Activated CD4-positive, alpha-beta T cell treated with anti-CD3 and anti-CD28 coated beads, Interleukin-2, amount 10 ng/mL, durations not matched to agents 7 days and 5 days (primary cell): Measurements from ENCODE around the gene SLC4A2. TPM values are rescaled to one million over a fixed set of nuclear protein-coding genes. Genes with fewer than 3 reads are reported as not detected.
"Not testable (repeated sequence)": the region's sequence is repeated elsewhere in the genome, so short reads cannot be mapped to it uniquely, and the experiment has no call there.

Experiments
- CTCF ChIA-PET: fragments of 350-600 bp; sonication (Branson Sonifier 250); formaldehyde crosslinking; loops from one replicate; lab custom pipeline; 2021; ENCODE audit warnings: antibody characterized with exemption; lab: Charles Lee
- POLR2A ChIA-PET: fragments of 350-600 bp; sonication (Branson Sonifier 250); formaldehyde crosslinking; loops from one replicate; lab custom pipeline; 2021; ENCODE audit warnings: antibody characterized with exemption; lab: Charles Lee
- DNase-seq: peaks from one replicate; pipeline ENCODE4 v3.0.0-alpha.2; 2020
- H3K27ac Mint-ChIP-seq: one replicate; pipeline ENCODE4 v1.8.0; 2021; ENCODE audit warnings: mild to moderate bottlenecking, moderate library complexity, mixed read lengths
- H3K27me3 Mint-ChIP-seq: one replicate; pipeline ENCODE4 v1.8.0; 2021; ENCODE audit warnings: mixed read lengths
- H3K36me3 Mint-ChIP-seq: one replicate; pipeline ENCODE4 v1.8.0; 2021; ENCODE audit warnings: low read depth, mixed read lengths
- H3K4me1 Mint-ChIP-seq: one replicate; pipeline ENCODE4 v1.8.0; 2021; ENCODE audit warnings: mixed read lengths
- H3K4me3 Mint-ChIP-seq: one replicate; pipeline ENCODE4 v1.8.0; 2021; ENCODE audit warnings: mild to moderate bottlenecking, moderate library complexity, mixed read lengths
- H3K9me3 Mint-ChIP-seq: one replicate; pipeline ENCODE4 v1.8.0; 2021; ENCODE audit warnings: mixed read lengths
- total RNA-seq, 2 experiments: library from RNA; stranded (reverse); gene quantifications; one replicate each; pipeline ENCODE4 v1.2.3, GENCODE V29; 2021

SLC4A2 gene
- total RNA-seq, 2 experiments from 2014 or later, result 106 to 114 TPM

GRCh38 chr7:151035026-151035717 lies 24.2 kb upstream of the SLC4A2 start:
- no peak for DNase-seq
- Mint-ChIP-seq H3K27ac (no peak overlapping the region), H3K27me3 (no peaks in the 10 kb centered on the region), H3K36me3 (peaks cover 2% of the 10 kb centered on the region), H3K9me3 (no peaks in the 10 kb centered on the region), H3K4me3 (no peak overlapping the region), H3K4me1 (peaks cover 13% of the 10 kb centered on the region)
- CTCF ChIA-PET, result interaction anchor here (0.6 to 1.2 kb wide), 3 partner anchors 26 to 684 kb away, joined by 4 to 5 read pairs (median 4); no protein-coding TSS in a partner anchor
- POLR2A ChIA-PET, result no interaction called here

DNA sequence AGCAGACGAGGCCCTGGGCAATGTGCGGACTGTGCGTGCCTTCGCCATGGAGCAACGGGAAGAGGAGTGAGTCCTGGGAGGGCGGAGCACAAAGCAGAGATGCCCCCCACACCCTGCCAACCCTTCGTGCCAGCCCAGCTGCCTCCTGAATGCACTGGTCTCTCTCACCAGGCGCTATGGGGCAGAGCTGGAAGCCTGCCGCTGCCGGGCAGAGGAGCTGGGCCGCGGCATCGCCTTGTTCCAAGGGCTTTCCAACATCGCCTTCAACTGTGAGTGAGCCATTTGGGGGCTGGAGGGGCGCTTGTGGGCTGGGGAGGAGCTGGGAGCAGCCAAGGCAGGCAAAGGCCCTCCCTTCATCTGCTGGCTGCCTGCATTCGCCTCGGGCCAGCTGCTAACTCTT lies 23.5 kb upstream of the SLC4A2 start:
- CTCF ChIA-PET, result interaction anchor here (0.6 to 1.2 kb wide), 2 partner anchors 26 to 376 kb away, joined by 4 read pairs; no protein-coding TSS in a partner anchor

DNA sequence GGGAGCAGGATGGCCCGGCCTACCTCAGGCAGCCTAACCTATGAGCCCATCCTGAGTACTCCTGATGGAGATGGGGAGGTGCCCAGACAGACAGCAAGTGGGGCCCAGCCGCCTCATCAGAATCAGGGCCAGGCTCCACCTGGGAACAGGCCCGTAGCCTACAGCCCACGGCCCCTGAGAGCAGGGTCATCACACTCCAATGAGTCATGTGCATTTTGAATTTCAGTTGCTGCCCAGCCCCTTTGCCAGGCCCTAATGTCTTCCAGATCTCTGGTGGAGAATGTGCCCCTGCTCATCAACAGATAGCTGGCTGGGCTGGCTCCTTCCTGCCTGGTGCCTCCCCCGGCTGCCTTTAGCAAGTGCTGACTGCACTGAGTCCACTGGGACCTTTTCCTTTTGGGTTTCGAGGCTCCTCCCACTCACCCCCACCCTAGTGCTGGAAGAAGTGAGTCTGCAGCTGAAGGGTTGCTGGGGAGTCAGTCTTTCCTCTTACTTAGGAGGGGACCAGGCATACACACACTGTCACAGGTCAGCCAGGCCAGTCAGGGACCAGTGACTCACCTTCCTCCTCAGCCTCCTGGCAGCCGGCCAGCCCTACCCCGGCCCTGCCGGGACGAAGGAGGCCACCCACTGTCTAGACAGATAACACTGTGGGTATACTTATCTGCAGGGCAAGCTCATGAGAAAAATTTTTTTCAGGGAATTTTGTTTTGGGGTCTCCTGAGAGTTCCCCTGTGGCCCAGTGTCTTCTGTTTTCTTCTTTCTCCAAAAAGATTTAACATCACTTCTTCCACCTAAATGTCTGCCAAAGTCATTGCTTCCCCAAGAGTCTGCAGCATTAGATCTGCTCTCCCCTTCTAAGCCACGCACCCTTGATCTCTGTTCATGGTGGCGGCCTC lies 20.2 kb upstream of the SLC4A2 start:
- Mint-ChIP-seq H3K27me3 (no peaks in the 10 kb centered on the region), H3K9me3 (no peaks in the 10 kb centered on the region), H3K4me1 (peaks cover 13% of the 10 kb centered on the region), H3K4me3 (no peak overlapping the region), H3K36me3 (peaks cover 2% of the 10 kb centered on the region), H3K27ac (peak overlapping the region; percentile 69)
- CTCF ChIA-PET, result interaction anchor here (1.0 to 2.8 kb wide), 4 partner anchors 8 to 30 kb away, joined by 3 to 9 read pairs (median 6); no protein-coding TSS in a partner anchor
- POLR2A ChIA-PET, result no interaction called here
- DNase-seq, result peak; percentile 18

More for the DNA sequence above, 23.5 kb upstream of the SLC4A2 start:
- no peaks in the 10 kb centered on the region for H3K9me3 Mint-ChIP-seq
- peaks cover 2% of the 10 kb centered on the region for H3K36me3 Mint-ChIP-seq
- H3K27me3 Mint-ChIP-seq, result no peaks in the 10 kb centered on the region
- no peak for DNase-seq
- peaks cover 13% of the 10 kb centered on the region for H3K4me1 Mint-ChIP-seq
- H3K4me3 Mint-ChIP-seq, result no peak overlapping the region
- POLR2A ChIA-PET, result no interaction called here
- no peak overlapping the region for H3K27ac Mint-ChIP-seq

GRCh38 chr7:151039850-151040548 lies 19.4 kb upstream of the SLC4A2 start:
- no peaks in the 10 kb centered on the region for H3K27me3 Mint-ChIP-seq
- H3K36me3 Mint-ChIP-seq, result peaks cover 2% of the 10 kb centered on the region
- peaks cover 13% of the 10 kb centered on the region for H3K4me1 Mint-ChIP-seq
- ChIA-PET CTCF (interaction anchor here (1.0 to 2.8 kb wide), 4 partner anchors 9 to 31 kb away, joined by 3 to 9 read pairs (median 6); no protein-coding TSS in a partner anchor), POLR2A (no interaction called here)
- H3K4me3 Mint-ChIP-seq, result no peak overlapping the region
- H3K9me3 Mint-ChIP-seq, result no peaks in the 10 kb centered on the region
- H3K27ac Mint-ChIP-seq, result no peak overlapping the region
- no peak for DNase-seq

DNA sequence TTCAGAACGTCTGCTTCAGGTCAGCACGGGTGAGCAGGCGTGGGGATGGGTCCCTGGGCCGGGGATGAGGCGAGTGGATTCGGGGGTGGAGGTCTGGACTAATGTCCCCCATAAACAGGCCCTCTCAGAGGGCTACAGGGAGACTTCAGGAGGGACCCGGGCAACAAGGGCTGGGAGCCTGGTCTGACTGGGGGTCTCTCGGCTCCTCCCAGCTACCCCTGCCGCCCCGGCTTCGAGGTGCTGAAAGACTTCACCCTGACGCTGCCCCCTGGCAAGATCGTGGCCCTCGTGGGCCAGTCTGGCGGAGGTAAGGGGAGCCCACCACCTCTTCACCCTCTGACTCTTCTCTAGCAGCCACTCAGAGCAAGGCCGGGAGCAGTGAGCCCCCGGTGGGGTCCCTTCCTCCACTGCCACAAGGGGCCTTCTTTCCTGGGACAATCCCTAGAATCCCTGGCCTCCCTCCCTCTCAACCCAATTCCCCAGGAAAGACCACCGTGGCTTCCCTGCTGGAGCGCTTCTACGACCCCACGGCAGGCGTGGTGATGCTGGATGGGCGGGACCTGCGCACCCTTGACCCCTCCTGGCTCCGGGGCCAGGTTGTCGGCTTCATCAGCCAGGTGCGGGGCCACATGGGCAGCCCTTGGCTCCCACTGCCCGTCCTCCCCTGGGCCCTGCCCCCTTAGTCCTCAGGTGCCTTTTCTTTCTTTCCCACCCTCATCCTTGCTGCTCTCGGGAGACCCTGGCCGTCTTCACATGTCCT lies 18.6 kb upstream of the SLC4A2 start:
- H3K36me3 Mint-ChIP-seq, result peaks cover 5% of the 10 kb centered on the region

GRCh38 chr7:151043449-151043848 lies 15.9 kb upstream of the SLC4A2 start:
- H3K27ac Mint-ChIP-seq, DNase-seq, H3K9me3 Mint-ChIP-seq, POLR2A ChIA-PET, H3K36me3 Mint-ChIP-seq, H3K4me3 Mint-ChIP-seq, H3K27me3 Mint-ChIP-seq, CTCF ChIA-PET: not testable (repeated sequence)
- H3K4me1 Mint-ChIP-seq, result peaks cover 15% of the 10 kb centered on the region

More for the DNA sequence above, 18.6 kb upstream of the SLC4A2 start:
- DNase-seq, result no peak
- H3K27me3 Mint-ChIP-seq, result no peaks in the 10 kb centered on the region
- H3K27ac Mint-ChIP-seq, result no peak overlapping the region
- no peak overlapping the region for H3K4me3 Mint-ChIP-seq
- peaks cover 13% of the 10 kb centered on the region for H3K4me1 Mint-ChIP-seq
- no peaks in the 10 kb centered on the region for H3K9me3 Mint-ChIP-seq
- CTCF ChIA-PET, result interaction anchor here (1.7 to 2.8 kb wide), 4 partner anchors 10 to 32 kb away, joined by 4 to 9 read pairs (median 6); no protein-coding TSS in a partner anchor
- POLR2A ChIA-PET, result no interaction called here

DNA sequence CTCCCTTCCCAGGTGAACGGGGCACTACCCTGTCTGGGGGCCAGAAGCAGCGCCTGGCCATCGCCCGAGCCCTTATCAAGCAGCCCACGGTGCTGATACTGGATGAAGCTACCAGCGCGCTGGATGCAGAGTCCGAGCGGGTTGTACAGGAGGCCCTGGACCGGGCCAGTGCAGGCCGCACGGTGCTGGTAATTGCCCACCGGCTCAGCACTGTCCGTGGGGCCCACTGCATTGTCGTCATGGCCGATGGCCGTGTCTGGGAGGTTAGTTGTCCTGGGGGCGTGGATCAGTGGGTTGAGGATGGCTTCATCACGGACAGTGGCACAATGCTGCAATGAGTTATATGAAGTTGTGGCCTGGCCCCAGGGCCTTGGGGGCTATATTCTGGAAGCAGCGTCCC lies 15.4 kb upstream of the SLC4A2 start:
- POLR2A ChIA-PET, result no interaction called here

GRCh38 chr7:151045262-151045661 lies 14.1 kb upstream of the SLC4A2 start:
- POLR2A ChIA-PET, result no interaction called here
- H3K9me3 Mint-ChIP-seq, result no peaks in the 10 kb centered on the region
- DNase-seq, result no peak
- no peak overlapping the region for H3K4me3 Mint-ChIP-seq
- peaks cover 4% of the 10 kb centered on the region for H3K36me3 Mint-ChIP-seq
- H3K4me1 Mint-ChIP-seq, result peaks cover 5% of the 10 kb centered on the region
- H3K27me3 Mint-ChIP-seq, result peaks cover 4% of the 10 kb centered on the region
- CTCF ChIA-PET, result interaction anchor here (1.2 kb wide), 1 partner anchor 19 kb away, joined by 3 read pairs; no protein-coding TSS in a partner anchor
- no peak overlapping the region for H3K27ac Mint-ChIP-seq

More for the DNA sequence above, 15.4 kb upstream of the SLC4A2 start:
- H3K27ac Mint-ChIP-seq, result no peak overlapping the region
- peaks cover 4% of the 10 kb centered on the region for H3K36me3 Mint-ChIP-seq
- no peak for DNase-seq
- CTCF ChIA-PET, result no interaction called here
- no peak overlapping the region for H3K4me3 Mint-ChIP-seq
- H3K4me1 Mint-ChIP-seq, result peaks cover 10% of the 10 kb centered on the region
- H3K9me3 Mint-ChIP-seq, result no peaks in the 10 kb centered on the region
- no peaks in the 10 kb centered on the region for H3K27me3 Mint-ChIP-seq

GRCh38 chr7:151045967-151046366 lies 13.4 kb upstream of the SLC4A2 start:
- Mint-ChIP-seq H3K27ac (no peak overlapping the region), H3K4me1 (peaks cover 5% of the 10 kb centered on the region), H3K36me3 (peaks cover 4% of the 10 kb centered on the region), H3K9me3 (no peaks in the 10 kb centered on the region), H3K4me3 (no peak overlapping the region), H3K27me3 (peaks cover 8% of the 10 kb centered on the region)
- CTCF ChIA-PET, result no interaction called here
- DNase-seq, result no peak
- POLR2A ChIA-PET, result interaction anchor here (0.6 kb wide), 1 partner anchor 1679 kb away, joined by 4 read pairs; no protein-coding TSS in a partner anchor

GRCh38 chr7:151046603-151047573 lies 12.5 kb upstream of the SLC4A2 start:
- DNase-seq, result no peak
- Mint-ChIP-seq H3K9me3 (no peaks in the 10 kb centered on the region), H3K27ac (no peak overlapping the region), H3K4me3 (no peak overlapping the region), H3K36me3 (peaks cover 4% of the 10 kb centered on the region), H3K27me3 (peaks cover 8% of the 10 kb centered on the region), H3K4me1 (peaks cover 5% of the 10 kb centered on the region)
- CTCF ChIA-PET, result no interaction called here
- POLR2A ChIA-PET, result no interaction called here
